ENCODE results near the gene CEP104. TPM values are rescaled to one million over a fixed set of nuclear protein-coding genes. Genes with fewer than 3 reads are reported as not detected.

The CEP104 gene
- polyA plus RNA-seq, 3 donors: 8.3 to 25.1 (median 13.0) TPM

DNA sequence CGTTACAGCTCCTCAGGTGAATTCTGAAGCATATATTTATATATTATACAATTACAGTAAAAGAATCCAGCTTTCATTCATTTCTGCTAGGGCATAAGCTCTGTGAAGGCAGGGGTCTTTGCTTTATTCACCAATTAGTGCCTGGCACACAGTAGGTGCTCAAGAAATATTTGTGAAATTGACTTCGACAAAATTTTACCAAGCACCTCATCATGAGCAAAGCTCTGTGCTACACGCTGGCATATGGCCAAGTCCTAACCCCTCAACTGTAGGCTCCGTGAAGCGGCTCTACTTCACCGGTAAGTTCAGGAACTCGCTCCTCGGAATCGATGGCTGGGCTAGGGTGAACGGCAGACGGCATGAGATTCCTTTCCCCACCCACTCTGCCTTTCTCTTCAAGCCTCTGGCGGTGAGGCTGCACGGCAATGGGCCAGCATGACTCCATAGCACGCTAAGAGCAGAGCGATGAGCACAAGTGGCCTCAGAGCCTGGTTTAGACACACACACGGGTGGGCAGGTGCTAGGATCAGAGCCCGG lies 34.4 kb upstream of the CEP104 start:
- Histone ChIP-seq H3K27me3 (ENCODE audit: control insufficient read depth in 2 of 2, insufficient read depth in 2 of 2, low read length in 2 of 2) (no peaks in the 10 kb centered on the region), H3K9ac (ENCODE audit: insufficient read depth, low read length, poor library complexity, severe bottlenecking) (peak overlapping the region; percentile 44), H4K20me1 (ENCODE audit: insufficient read depth, low read length) (peaks cover 15% of the 10 kb centered on the region), H3K79me2 (ENCODE audit: insufficient read depth, low read length) (peaks cover 36% of the 10 kb centered on the region), H3K4me3 (replicated peaks in 1 of 3; ENCODE audit: low read depth in 2 of 3, low read length in 3 of 3) (peak overlapping the region; percentile 16 to 62 (median 20)), H3K9me3 (replicated peaks in 1 of 2; ENCODE audit: control insufficient read depth in 1 of 2, insufficient read depth in 1 of 2, low read length in 2 of 2) (no peaks in the 10 kb centered on the region), H3K4me2 (replicated peaks; ENCODE audit: extremely low read depth, low read length, poor library complexity, severe bottlenecking) (peak overlapping the region; percentile 73), H3K4me1 (ENCODE audit: control insufficient read depth in 1 of 2, insufficient read depth in 2 of 2, low read length in 2 of 2) (peaks cover 31 to 38% of the 10 kb centered on the region in 2 donors), H3K36me3 (replicated peaks in 1 of 2; ENCODE audit: control insufficient read depth in 1 of 2, insufficient read depth in 2 of 2, low read length in 2 of 2) (peaks cover 37 to 56% of the 10 kb centered on the region in 2 donors), H2AFZ (ENCODE audit: insufficient read depth, low read depth, low read length, poor library complexity, severe bottlenecking) (no peak overlapping the region), H3K27ac (ENCODE audit: low read depth in 1 of 2, low read length in 2 of 2) (peak overlapping the region; percentile 63 to 81)
- 80% methylated on average over 1 of the region's 17 CpGs for WGBS (ENCODE audit: insufficient coverage)
- H3K36me3 Mint-ChIP-seq: peaks cover 46 to 65% of the 10 kb centered on the region in 2 donors
- peaks cover 0 to 3% (median 0%) of the 10 kb centered on the region in 7 donors for H3K9me3 Mint-ChIP-seq
- TF ChIP-seq, protein P1, sequence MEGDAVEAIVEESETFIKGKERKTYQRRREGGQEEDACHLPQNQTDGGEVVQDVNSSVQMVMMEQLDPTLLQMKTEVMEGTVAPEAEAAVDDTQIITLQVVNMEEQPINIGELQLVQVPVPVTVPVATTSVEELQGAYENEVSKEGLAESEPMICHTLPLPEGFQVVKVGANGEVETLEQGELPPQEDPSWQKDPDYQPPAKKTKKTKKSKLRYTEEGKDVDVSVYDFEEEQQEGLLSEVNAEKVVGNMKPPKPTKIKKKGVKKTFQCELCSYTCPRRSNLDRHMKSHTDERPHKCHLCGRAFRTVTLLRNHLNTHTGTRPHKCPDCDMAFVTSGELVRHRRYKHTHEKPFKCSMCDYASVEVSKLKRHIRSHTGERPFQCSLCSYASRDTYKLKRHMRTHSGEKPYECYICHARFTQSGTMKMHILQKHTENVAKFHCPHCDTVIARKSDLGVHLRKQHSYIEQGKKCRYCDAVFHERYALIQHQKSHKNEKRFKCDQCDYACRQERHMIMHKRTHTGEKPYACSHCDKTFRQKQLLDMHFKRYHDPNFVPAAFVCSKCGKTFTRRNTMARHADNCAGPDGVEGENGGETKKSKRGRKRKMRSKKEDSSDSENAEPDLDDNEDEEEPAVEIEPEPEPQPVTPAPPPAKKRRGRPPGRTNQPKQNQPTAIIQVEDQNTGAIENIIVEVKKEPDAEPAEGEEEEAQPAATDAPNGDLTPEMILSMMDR (IDR thresholded peaks at IDR 0.05): peak; percentile 11
- peaks cover 0 to 2% (median 0%) of the 10 kb centered on the region in 3 donors for H3K27me3 Mint-ChIP-seq (ENCODE audit: low read depth in 3 of 3)
- peak overlapping the region; percentile 83 to 94 (median 89) for H3K27ac Mint-ChIP-seq
- H3K4me1 Mint-ChIP-seq: peaks cover 26% of the 10 kb centered on the region
- intact Hi-C loops (cut with micrococcal nuclease): loop anchor here in 1 of 2 donors (10.0 kb wide), 1 partner anchor 237 kb away; the partner anchor contains the start of genes TP73 and WRAP73
- no peak for DNase-seq
- peak overlapping the region; percentile 59 to 67 for H3K4me3 Mint-ChIP-seq

DNA sequence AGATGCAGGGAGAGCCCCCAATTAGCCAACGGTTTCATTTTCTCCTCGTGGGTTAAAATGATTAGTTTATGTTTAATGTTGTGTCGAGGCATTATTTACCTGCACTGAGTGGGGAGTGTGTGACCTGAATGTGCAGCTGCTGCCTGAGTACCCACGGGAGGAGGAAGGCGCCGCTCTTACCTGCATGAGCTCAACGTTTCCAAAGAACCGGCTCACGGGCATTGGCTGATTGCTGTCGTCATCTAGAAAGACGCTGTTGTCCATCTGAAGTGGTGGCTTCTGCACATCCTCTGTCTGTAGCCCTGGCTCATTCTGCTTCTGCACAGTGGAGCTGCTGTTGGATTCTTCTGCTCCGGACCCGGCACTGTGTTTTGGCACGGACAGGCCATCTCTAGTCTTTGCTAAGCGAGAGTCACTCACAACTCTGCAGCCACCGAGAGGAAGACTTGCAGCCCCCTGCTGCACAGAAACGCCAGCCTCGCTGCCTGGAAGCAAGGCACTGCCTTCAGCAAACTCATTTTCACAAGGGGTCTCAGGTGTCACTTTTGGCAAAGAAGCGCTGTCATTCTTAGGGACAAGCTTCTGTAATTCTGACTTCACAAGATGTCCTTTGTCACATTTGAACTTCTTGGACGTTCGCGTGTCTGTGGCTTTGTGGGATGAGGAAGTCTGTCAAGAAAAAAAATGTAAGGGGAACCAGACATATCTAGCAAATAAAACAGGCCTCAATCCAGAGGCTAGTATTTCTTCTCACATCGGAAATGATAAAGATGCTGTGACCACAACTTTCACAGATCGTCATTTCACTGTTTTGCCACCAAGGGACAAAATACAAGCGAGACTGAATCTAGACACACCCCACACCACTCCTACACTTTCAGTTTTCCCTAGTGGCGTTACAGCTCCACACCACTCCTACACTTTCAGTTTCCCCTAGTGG lies 33.6 kb upstream of the CEP104 start:
- H3K9ac ChIP-seq (ENCODE audit: insufficient read depth, low read length, poor library complexity, severe bottlenecking): peak overlapping the region; percentile 44
- Mint-ChIP-seq H3K27ac (peak overlapping the region; percentile 86 to 94 (median 92)), H3K4me3 (peak overlapping the region; percentile 59 to 80), H3K27me3 (ENCODE audit: low read depth in 3 of 3) (peaks cover 0 to 2% (median 0%) of the 10 kb centered on the region in 3 donors), H3K9me3 (peaks cover 0 to 3% (median 0%) of the 10 kb centered on the region in 7 donors), H3K4me1 (peaks cover 26% of the 10 kb centered on the region), H3K36me3 (peaks cover 47 to 65% of the 10 kb centered on the region in 2 donors)
- H3K27ac ChIP-seq (ENCODE audit: low read depth in 1 of 2, low read length in 2 of 2): peak overlapping the region; percentile 63 to 81
- H2AFZ ChIP-seq (ENCODE audit: insufficient read depth, low read depth, low read length, poor library complexity, severe bottlenecking): peak overlapping the region; percentile 41
- H3K27me3 ChIP-seq (ENCODE audit: control insufficient read depth in 2 of 2, insufficient read depth in 2 of 2, low read length in 2 of 2): no peaks in the 10 kb centered on the region
- TF ChIP-seq, protein P1 (IDR thresholded peaks at IDR 0.05): peak; percentile 33
- peaks cover 8% of the 10 kb centered on the region for H4K20me1 ChIP-seq (ENCODE audit: insufficient read depth, low read length)
- peak; percentile 59 to 69 (median 63) for DNase-seq
- WGBS (ENCODE audit: insufficient coverage): 51% methylated on average over 22 of the region's 26 CpGs
- intact Hi-C loops (cut with micrococcal nuclease): loop anchor here in 1 of 2 donors (10.0 kb wide), 1 partner anchor 236 kb away; the partner anchor contains the start of genes TP73 and WRAP73
- H3K4me3 ChIP-seq (replicated peaks in 1 of 3; ENCODE audit: low read depth in 2 of 3, low read length in 3 of 3): peak overlapping the region; percentile 16 to 62 (median 20)
- peak overlapping the region; percentile 73 for H3K4me2 ChIP-seq (replicated peaks; ENCODE audit: extremely low read depth, low read length, poor library complexity, severe bottlenecking)
- H3K79me2 ChIP-seq (ENCODE audit: insufficient read depth, low read length): peaks cover 29% of the 10 kb centered on the region
- H3K36me3 ChIP-seq (replicated peaks in 1 of 2; ENCODE audit: control insufficient read depth in 1 of 2, insufficient read depth in 2 of 2, low read length in 2 of 2): peaks cover 38 to 56% of the 10 kb centered on the region in 2 donors
- no peaks in the 10 kb centered on the region for H3K9me3 ChIP-seq (replicated peaks in 1 of 2; ENCODE audit: control insufficient read depth in 1 of 2, insufficient read depth in 1 of 2, low read length in 2 of 2)
- H3K4me1 ChIP-seq (ENCODE audit: control insufficient read depth in 1 of 2, insufficient read depth in 2 of 2, low read length in 2 of 2): peaks cover 31 to 38% of the 10 kb centered on the region in 2 donors
